ENCODE measurements around the gene FIGNL2.

FIGNL2 gene

DNA sequence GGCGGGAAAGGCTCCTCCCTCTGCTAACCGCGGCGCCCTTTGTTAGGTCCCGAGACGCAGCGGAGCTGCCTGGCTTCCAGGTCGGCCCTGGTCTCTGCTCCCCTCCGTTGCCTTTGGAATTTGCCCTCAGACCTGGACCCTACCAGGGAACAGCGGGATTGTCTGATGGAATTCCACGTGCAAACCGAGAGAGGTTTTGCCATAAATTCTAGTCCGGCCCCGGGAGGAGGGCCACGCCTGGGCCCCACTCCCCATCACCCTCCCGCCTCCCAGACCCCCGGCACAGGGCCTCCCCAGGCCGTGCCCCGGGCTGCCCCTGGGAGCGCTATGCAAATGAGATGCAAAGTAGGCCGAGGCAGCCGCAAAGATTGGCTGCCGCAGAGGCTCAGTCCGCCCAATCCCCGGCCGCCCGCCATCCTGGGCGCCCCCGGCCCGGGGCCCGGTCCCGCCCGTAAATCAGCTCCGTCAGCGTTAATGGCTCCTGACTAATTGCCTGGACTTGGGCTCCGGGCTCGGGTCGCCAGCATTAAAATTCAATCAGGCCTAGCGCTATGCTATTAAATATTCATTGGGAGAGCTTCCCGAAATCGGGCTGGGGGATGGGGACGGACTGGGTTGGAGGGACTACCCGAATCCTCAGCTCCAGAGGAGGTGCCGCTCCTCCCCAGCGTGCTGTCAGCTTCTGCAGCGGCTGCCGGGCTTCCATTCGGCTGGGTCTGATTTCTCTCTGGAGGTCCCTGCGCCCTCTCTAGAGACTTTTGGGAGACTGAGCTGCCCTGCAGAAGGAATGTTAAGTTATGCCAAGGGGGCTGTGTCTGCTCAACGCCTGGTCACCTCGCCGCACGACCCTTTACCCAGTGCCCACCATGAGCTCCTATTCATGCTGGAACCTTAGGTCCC is 15.7 kb upstream of the FIGNL2 start:
- TF ChIP-seq, protein P1, sequence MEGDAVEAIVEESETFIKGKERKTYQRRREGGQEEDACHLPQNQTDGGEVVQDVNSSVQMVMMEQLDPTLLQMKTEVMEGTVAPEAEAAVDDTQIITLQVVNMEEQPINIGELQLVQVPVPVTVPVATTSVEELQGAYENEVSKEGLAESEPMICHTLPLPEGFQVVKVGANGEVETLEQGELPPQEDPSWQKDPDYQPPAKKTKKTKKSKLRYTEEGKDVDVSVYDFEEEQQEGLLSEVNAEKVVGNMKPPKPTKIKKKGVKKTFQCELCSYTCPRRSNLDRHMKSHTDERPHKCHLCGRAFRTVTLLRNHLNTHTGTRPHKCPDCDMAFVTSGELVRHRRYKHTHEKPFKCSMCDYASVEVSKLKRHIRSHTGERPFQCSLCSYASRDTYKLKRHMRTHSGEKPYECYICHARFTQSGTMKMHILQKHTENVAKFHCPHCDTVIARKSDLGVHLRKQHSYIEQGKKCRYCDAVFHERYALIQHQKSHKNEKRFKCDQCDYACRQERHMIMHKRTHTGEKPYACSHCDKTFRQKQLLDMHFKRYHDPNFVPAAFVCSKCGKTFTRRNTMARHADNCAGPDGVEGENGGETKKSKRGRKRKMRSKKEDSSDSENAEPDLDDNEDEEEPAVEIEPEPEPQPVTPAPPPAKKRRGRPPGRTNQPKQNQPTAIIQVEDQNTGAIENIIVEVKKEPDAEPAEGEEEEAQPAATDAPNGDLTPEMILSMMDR (conservative IDR thresholded peaks at IDR 0.05) = no peak
- no peak overlapping the region for H3K27ac ChIP-seq

- no peak overlapping the region for H3K27ac ChIP-seq
- TF ChIP-seq, protein P1 (conservative IDR thresholded peaks at IDR 0.05) = no peak
Observed at GRCh38 chr12:51863363-51863932, 14.9 kb upstream of the FIGNL2 start.

GRCh38 chr12:51862947-51863346 is 14.4 kb upstream of the FIGNL2 start:
- no peak overlapping the region for H3K27ac ChIP-seq
- TF ChIP-seq, protein P1 (conservative IDR thresholded peaks at IDR 0.05) = no peak

- TF ChIP-seq, protein P1 (conservative IDR thresholded peaks at IDR 0.05) = no peak
- H3K27ac ChIP-seq = no peak overlapping the region
Observed at GRCh38 chr12:51860986-51861385, 12.5 kb upstream of the FIGNL2 start.

GRCh38 chr12:51855586-51856428 is 7.3 kb upstream of the FIGNL2 start:
- TF ChIP-seq, protein P1 (conservative IDR thresholded peaks at IDR 0.05) = no peak
- H3K27ac ChIP-seq = no peak overlapping the region

DNA sequence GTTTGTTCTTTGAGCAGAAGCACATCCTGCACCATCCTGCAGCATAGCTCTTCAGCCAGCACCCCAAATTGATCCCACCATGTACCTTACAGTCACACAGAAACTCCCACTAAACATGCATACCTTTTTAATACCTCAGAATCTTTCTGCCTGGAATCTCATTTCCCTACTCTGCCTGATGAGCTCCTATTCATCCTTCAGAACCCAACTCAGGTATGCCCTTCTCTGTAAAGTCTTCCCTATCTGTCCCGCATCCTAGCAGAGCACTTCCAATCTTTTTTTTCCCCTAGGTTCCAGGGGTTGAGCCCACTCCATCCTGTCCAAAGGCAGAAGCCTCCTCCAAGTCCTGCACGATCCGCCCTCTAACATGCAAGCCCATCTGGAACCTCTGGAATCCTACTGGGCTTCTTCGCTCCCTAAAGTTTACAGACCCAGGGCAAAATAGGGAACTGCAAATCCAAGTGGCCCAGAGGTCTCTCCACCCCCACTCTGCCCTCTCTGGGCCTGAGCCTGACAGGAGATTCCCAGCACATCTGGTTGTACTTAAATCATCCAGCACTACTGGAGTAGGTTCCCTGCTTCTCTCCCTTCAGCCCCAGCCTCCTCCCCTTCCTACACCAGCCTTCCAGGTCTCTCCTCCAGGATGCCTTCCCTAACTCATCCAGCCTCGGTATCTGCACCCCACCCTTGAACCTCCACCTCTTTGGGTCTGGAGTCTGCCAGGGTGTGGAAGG is 4.1 kb upstream of the FIGNL2 start:
- TF ChIP-seq, protein P1 (conservative IDR thresholded peaks at IDR 0.05) = no peak
- no peak overlapping the region for H3K27ac ChIP-seq
